ENCODE results near the gene COPS4. TPM values are rescaled to one million over a fixed set of nuclear protein-coding genes. Genes with fewer than 3 reads are reported as not detected.
"Not testable (repeated sequence)": the region's sequence is repeated elsewhere in the genome, so short reads cannot be mapped to it uniquely, and the experiment has no call there.

Gene COPS4
- total RNA-seq, 1 donor from 2014 or later, result 34.4 TPM

DNA sequence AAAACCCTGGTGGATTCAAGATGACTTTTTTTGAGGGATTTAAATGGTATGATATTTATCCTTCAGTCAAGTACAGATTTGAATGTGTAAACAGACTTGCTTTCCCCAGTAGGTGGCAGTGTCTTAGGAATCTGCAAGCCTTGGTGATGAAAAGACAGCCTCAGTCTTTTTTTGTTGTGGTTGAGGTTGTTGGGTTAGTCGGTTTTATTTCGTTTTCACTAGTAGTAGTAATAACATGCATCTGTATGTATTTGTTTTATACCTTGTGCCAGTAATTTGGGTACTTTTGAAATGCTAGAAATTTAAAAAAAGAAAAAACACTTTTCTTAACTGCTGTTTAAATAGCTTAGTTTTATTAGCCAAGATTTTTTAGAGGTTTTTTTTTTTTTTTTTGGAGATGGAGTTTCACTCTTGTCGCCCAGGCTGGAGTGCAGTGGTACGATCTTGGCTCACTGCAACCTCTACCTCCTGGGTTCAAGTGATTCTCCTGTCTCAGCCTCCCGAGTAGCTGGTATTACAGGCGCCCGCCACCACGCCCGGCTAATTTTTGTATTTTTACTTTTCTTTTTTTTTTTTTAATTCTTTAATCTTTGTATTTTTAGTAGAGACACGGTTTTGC, 39.2 kb downstream of the COPS4 start:
- Mint-ChIP-seq H3K4me3 (no peak overlapping the region), H3K27ac (no peak overlapping the region), H3K27me3 (no peaks in the 10 kb centered on the region), H3K4me1 (ENCODE audit: unreplicated experiment) (peaks cover 5% of the 10 kb centered on the region), H3K36me3 (peaks cover 23% of the 10 kb centered on the region), H3K9me3 (peaks cover 4% of the 10 kb centered on the region)
- DNase-seq (ENCODE audit: extremely low spot score, unreplicated experiment), result no peak
- TF ChIP-seq, protein P1, sequence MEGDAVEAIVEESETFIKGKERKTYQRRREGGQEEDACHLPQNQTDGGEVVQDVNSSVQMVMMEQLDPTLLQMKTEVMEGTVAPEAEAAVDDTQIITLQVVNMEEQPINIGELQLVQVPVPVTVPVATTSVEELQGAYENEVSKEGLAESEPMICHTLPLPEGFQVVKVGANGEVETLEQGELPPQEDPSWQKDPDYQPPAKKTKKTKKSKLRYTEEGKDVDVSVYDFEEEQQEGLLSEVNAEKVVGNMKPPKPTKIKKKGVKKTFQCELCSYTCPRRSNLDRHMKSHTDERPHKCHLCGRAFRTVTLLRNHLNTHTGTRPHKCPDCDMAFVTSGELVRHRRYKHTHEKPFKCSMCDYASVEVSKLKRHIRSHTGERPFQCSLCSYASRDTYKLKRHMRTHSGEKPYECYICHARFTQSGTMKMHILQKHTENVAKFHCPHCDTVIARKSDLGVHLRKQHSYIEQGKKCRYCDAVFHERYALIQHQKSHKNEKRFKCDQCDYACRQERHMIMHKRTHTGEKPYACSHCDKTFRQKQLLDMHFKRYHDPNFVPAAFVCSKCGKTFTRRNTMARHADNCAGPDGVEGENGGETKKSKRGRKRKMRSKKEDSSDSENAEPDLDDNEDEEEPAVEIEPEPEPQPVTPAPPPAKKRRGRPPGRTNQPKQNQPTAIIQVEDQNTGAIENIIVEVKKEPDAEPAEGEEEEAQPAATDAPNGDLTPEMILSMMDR (conservative IDR thresholded peaks at IDR 0.05), result peak; percentile 88

DNA sequence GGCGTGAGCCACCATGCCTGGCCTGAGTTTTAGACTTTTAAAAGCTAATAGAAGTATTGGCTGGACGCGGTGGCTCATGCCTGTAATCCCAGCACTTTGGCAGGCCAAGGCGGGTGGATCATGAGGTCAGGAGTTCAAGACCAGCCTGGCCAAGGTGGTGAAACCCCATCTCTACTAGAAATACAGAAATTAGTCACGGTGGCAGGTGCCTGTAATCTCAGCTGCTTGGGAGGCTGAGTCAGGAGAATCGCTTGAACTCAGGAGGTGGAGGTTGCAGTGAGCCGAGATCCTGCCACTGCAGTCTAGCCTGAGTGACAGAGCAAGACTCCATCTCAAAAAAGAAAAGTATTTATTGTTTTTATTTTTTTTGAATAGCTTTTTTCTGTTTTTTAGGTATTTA, 39.8 kb downstream of the COPS4 start:
- DNase-seq (ENCODE audit: extremely low spot score, unreplicated experiment); H3K9me3 Mint-ChIP-seq; H3K4me3 Mint-ChIP-seq; H3K4me1 Mint-ChIP-seq (ENCODE audit: unreplicated experiment); H3K27me3 Mint-ChIP-seq; H3K27ac Mint-ChIP-seq: not testable (repeated sequence)
- H3K36me3 Mint-ChIP-seq, result peaks cover 20% of the 10 kb centered on the region

DNA sequence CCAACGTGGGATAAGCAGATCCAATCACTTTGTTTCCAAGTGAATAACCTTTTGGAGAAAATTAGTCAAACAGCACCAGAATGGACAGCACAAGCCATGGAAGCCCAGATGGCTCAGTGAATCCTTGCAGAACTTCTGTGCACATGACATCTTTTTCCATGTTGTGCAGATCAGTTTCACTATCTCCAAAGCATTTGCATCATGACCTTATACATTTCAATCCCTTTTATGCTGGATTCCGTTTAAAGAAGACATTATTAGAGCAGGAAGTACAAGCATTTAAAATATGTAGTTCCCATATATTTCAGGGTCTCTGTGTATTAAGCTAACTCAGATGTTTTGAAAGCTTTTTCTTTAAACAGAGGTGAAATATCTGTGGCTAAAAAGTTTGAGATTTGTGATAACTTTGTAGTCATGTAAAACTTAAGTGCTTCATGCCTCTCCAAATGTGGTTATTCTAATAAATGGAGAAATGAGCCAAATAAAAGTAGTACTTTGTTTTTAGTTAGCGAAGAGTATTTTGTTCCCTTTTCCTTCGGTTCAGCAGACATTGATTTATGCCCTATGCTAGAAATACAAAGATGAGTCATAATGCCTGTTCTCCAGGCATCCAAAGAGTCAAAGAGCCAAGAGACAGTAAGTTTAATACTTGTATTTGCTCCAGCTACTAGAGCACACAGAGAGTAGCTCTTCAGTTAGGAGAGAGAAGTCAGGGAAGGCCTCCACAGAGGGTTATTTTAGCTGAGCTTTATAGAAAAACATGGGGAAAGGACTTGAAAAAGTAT, 40.5 kb downstream of the COPS4 start:
- Mint-ChIP-seq H3K4me1 (ENCODE audit: unreplicated experiment) (peaks cover 5% of the 10 kb centered on the region), H3K27ac (peak overlapping the region; percentile 44), H3K9me3 (peaks cover 4% of the 10 kb centered on the region), H3K27me3 (no peaks in the 10 kb centered on the region), H3K4me3 (no peak overlapping the region), H3K36me3 (peaks cover 16% of the 10 kb centered on the region)
- no peak for DNase-seq (ENCODE audit: extremely low spot score, unreplicated experiment)
- TF ChIP-seq, protein P1 (conservative IDR thresholded peaks at IDR 0.05), result no peak

DNA sequence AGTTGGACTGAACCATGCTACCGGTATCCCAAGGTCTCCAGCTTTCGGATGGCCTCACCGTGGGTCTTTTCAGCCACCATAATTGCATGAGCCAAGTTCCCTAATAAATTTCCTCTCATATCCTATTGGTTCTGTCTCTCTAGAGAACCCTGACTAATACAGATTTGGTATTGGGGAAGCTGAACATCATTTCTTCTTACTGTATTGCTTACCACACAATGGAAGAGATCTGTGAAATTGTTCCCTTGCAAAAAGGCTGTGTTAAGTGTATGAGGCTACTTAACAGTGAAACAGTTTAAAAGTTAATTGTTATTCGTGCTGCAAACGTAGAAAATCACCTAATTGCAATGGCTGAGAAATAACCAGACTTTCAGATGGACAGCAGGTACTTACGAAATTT, 45.6 kb downstream of the COPS4 start:
- Mint-ChIP-seq H3K27ac (no peak overlapping the region), H3K4me1 (ENCODE audit: unreplicated experiment) (peaks cover 4% of the 10 kb centered on the region), H3K9me3 (peaks cover 4% of the 10 kb centered on the region), H3K27me3 (no peaks in the 10 kb centered on the region), H3K4me3 (no peak overlapping the region), H3K36me3 (peaks cover 11% of the 10 kb centered on the region)
- TF ChIP-seq, protein P1 (conservative IDR thresholded peaks at IDR 0.05), result no peak
- no peak for DNase-seq (ENCODE audit: extremely low spot score, unreplicated experiment)

DNA sequence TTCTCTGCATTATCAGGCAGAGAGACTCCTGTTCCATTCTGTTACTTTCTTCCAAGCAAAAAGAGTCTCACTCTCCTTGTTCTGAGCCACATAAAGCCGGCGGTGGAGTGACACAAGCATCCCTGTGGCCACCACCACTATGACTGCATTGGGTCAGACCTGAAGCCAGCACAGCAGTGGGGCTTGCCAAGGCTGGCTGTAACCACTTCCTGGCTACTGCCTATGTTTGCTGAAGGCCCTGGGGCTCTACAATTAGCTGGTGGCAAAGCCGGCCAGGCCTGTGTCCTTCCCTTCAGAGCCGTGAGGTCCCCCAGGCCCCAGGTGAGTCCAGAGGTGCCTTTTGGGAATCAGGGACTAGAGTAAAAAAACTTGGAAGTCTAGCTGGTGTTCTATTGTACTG, 47.8 kb downstream of the COPS4 start:
- Mint-ChIP-seq H3K27me3 (no peaks in the 10 kb centered on the region), H3K27ac (no peak overlapping the region)

More for the DNA sequence above, 47.8 kb downstream of the COPS4 start:
- TF ChIP-seq, protein P1 (conservative IDR thresholded peaks at IDR 0.05), result no peak
- Mint-ChIP-seq H3K9me3 (no peaks in the 10 kb centered on the region), H3K4me1 (ENCODE audit: unreplicated experiment) (no peaks in the 10 kb centered on the region), H3K4me3 (no peak overlapping the region), H3K36me3 (no peaks in the 10 kb centered on the region)
- no peak for DNase-seq (ENCODE audit: extremely low spot score, unreplicated experiment)

Measured in type B pancreatic cell (in vitro differentiated cells).